Measurements from ENCODE around the gene ACSBG1.

DNA sequence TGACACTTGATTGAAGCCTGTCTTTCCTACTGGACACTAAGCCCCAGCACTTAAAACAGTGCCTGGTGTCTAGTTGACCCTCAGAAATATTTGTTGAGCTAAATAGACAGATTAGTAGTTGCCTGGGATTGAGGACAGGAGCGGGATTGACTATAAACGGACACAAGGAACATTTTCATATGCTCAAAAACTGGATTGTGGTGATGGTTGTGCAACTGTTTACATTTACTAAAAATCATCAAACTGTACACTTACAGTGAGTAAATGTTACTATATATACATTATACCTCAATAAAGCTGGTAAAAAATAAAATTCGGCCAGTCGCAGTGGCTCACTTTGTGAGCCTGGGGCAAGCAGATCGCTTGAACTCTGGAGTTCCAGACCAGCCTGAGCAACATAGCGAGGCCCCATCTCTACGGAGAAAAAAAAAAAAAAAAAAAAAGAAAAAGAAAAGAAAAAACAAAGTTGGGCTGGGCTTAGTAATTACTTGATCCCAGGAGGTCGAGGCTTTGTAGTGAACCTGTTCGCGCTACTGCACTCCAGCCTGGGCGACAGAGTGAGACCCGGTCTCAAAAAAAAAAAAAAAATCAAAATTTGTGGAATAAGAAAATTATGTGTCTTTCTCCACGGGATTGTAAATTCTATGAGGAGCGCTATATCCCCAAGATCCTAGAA is 85.8 kb downstream of the ACSBG1 start:
- TF ChIP-seq POLR2AphosphoS5 (IDR thresholded peaks at IDR 0.05) = no peak
- TF ChIP-seq, protein P1, sequence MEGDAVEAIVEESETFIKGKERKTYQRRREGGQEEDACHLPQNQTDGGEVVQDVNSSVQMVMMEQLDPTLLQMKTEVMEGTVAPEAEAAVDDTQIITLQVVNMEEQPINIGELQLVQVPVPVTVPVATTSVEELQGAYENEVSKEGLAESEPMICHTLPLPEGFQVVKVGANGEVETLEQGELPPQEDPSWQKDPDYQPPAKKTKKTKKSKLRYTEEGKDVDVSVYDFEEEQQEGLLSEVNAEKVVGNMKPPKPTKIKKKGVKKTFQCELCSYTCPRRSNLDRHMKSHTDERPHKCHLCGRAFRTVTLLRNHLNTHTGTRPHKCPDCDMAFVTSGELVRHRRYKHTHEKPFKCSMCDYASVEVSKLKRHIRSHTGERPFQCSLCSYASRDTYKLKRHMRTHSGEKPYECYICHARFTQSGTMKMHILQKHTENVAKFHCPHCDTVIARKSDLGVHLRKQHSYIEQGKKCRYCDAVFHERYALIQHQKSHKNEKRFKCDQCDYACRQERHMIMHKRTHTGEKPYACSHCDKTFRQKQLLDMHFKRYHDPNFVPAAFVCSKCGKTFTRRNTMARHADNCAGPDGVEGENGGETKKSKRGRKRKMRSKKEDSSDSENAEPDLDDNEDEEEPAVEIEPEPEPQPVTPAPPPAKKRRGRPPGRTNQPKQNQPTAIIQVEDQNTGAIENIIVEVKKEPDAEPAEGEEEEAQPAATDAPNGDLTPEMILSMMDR (IDR thresholded peaks at IDR 0.05) = no peak

Data from breast epithelium (tissue), 3 donors.